ES-I3 (cell line): ENCODE results near the gene ERMARD.

Source experiments
- H3K36me3 ChIP-seq: 2 replicates; pipeline ENCODE4 v1.6.1; 2013; ENCODE audit warnings: mild to moderate bottlenecking, low read length, control low read depth, moderate library complexity; ENCODE audit not compliant: insufficient read depth
- H3K4me1 ChIP-seq: 2 replicates; pipeline ENCODE4 v1.6.1; 2013; ENCODE audit warnings: mild to moderate bottlenecking, control low read depth, low read length; ENCODE audit not compliant: insufficient read depth
- H3K9ac ChIP-seq: 2 replicates; pipeline ENCODE4 v1.6.1; 2013; ENCODE audit warnings: low read depth, mild to moderate bottlenecking, low read length, moderate library complexity
- H3K9me3 ChIP-seq: 2 replicates; pipeline ENCODE4 v1.6.1; 2013; ENCODE audit warnings: mild to moderate bottlenecking, low read length, moderate library complexity; ENCODE audit not compliant: control insufficient read depth, insufficient read depth

Gene ERMARD

GRCh38 chr6:169795196-169795595 is 43.8 kb downstream of the ERMARD start:
- Histone ChIP-seq H3K9me3 (no peaks in the 10 kb centered on the region), H3K9ac (no peak overlapping the region), H3K4me1 (peaks cover 3% of the 10 kb centered on the region; the same call in 1 of the 2 replicates), H3K36me3 (no peaks in the 10 kb centered on the region)

GRCh38 chr6:169798764-169799473 is 47.5 kb downstream of the ERMARD start:
- H3K4me1 ChIP-seq, result peaks cover 15% of the 10 kb centered on the region
- no peaks in the 10 kb centered on the region for H3K9me3 ChIP-seq
- no peak overlapping the region for H3K9ac ChIP-seq
- no peaks in the 10 kb centered on the region for H3K36me3 ChIP-seq

- H3K9ac ChIP-seq, result no peak overlapping the region
- no peaks in the 10 kb centered on the region for H3K9me3 ChIP-seq
- no peaks in the 10 kb centered on the region for H3K36me3 ChIP-seq
- H3K4me1 ChIP-seq, result peaks cover 15% of the 10 kb centered on the region
Measured at GRCh38 chr6:169799474-169799926, 48.1 kb downstream of the ERMARD start.

- Histone ChIP-seq H3K36me3 (no peaks in the 10 kb centered on the region), H3K9ac (no peak overlapping the region), H3K9me3 (no peaks in the 10 kb centered on the region), H3K4me1 (peaks cover 15% of the 10 kb centered on the region)
Measured at GRCh38 chr6:169800116-169800667, 48.8 kb downstream of the ERMARD start.

- H3K36me3 ChIP-seq, result no peaks in the 10 kb centered on the region
- peaks cover 15% of the 10 kb centered on the region for H3K4me1 ChIP-seq
- H3K9me3 ChIP-seq, result no peaks in the 10 kb centered on the region
- H3K9ac ChIP-seq, result no peak overlapping the region; the same call in 1 of the 2 replicates
Measured at GRCh38 chr6:169800668-169801395, 49.4 kb downstream of the ERMARD start.

- H3K4me1 ChIP-seq, result peaks cover 15% of the 10 kb centered on the region
- H3K9me3 ChIP-seq, result no peaks in the 10 kb centered on the region
- H3K9ac ChIP-seq, result no peak overlapping the region; the same call in 1 of the 2 replicates
- H3K36me3 ChIP-seq, result no peaks in the 10 kb centered on the region
Measured at GRCh38 chr6:169801396-169802160, 50.2 kb downstream of the ERMARD start.

- H3K36me3 ChIP-seq, result no peaks in the 10 kb centered on the region
- H3K9ac ChIP-seq, result no peak overlapping the region
- H3K9me3 ChIP-seq, result no peaks in the 10 kb centered on the region
- H3K4me1 ChIP-seq, result peaks cover 15% of the 10 kb centered on the region
Measured at GRCh38 chr6:169802790-169803189, 51.4 kb downstream of the ERMARD start.

GRCh38 chr6:169803271-169803811 is 51.9 kb downstream of the ERMARD start:
- Histone ChIP-seq H3K9me3 (no peaks in the 10 kb centered on the region), H3K4me1 (peaks cover 15% of the 10 kb centered on the region), H3K9ac (no peak overlapping the region), H3K36me3 (no peaks in the 10 kb centered on the region)

- no peaks in the 10 kb centered on the region for H3K36me3 ChIP-seq
- H3K9me3 ChIP-seq, result no peaks in the 10 kb centered on the region
- H3K4me1 ChIP-seq, result peaks cover 15% of the 10 kb centered on the region
- H3K9ac ChIP-seq, result no peak overlapping the region
Measured at GRCh38 chr6:169803816-169804340, 52.5 kb downstream of the ERMARD start.

- no peak overlapping the region for H3K9ac ChIP-seq
- no peaks in the 10 kb centered on the region for H3K36me3 ChIP-seq
- H3K4me1 ChIP-seq, result peaks cover 15% of the 10 kb centered on the region
- no peaks in the 10 kb centered on the region for H3K9me3 ChIP-seq
Measured at GRCh38 chr6:169804427-169804826, 53.0 kb downstream of the ERMARD start.

GRCh38 chr6:169805242-169805838 is 53.9 kb downstream of the ERMARD start:
- no peaks in the 10 kb centered on the region for H3K9me3 ChIP-seq
- no peaks in the 10 kb centered on the region for H3K36me3 ChIP-seq
- no peak overlapping the region for H3K9ac ChIP-seq
- H3K4me1 ChIP-seq, result peaks cover 16% of the 10 kb centered on the region

GRCh38 chr6:169806701-169807100 is 55.3 kb downstream of the ERMARD start:
- Histone ChIP-seq H3K4me1 (peaks cover 9% of the 10 kb centered on the region), H3K36me3 (no peaks in the 10 kb centered on the region), H3K9ac (no peak overlapping the region), H3K9me3 (no peaks in the 10 kb centered on the region)

- Histone ChIP-seq H3K36me3 (no peaks in the 10 kb centered on the region), H3K9me3 (no peaks in the 10 kb centered on the region), H3K9ac (no peak overlapping the region), H3K4me1 (peaks cover 9% of the 10 kb centered on the region)
Measured at GRCh38 chr6:169807229-169807628, 55.8 kb downstream of the ERMARD start.
